Esophagus muscularis mucosa (tissue), 3 donors: ENCODE measurements around the gene SLC8A1.

Source experiments
- POLR2A ChIP-seq: fragments of 450-650 bp; IDR thresholded peaks from one replicate; pipeline ENCODE4 v1.6.1; 2017; ENCODE audit warnings: antibody characterized with exemption, moderate library complexity, mild to moderate bottlenecking, low read depth
- TF ChIP-seq, protein P1 (sequence below), 3 experiments: fragments of 200-600 bp in 2 of 3; fragments of 450-650 bp in 1 of 3; sonication (generic) in 2 of 3; IDR thresholded peaks; one replicate each; pipeline ENCODE4 v1.5.1; 2017 to 2019; ENCODE audit warnings: antibody characterized with exemption in 3 of 3, mild to moderate bottlenecking in 2 of 3, moderate library complexity in 1 of 3

DNA sequence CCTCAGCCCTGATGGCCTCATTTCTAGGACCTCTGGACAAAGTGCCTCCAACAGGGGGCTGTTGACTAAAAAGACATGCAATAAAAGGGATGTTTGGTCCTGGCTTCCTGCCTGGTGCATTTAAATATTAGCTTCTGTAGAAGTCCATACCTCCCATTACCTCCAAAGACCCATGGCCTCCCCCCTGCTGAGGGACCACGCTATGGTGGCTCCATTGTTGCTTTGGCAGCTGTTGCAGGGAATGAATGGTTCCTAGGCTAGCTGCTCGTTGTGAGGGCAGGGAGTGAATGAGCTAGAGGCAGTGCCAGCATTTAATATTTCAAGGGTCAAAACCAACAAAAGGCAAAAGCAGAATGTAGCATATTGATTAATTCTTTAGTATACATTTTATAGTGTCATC, 285.9 kb downstream of the SLC8A1 start:
- TF ChIP-seq, protein P1, sequence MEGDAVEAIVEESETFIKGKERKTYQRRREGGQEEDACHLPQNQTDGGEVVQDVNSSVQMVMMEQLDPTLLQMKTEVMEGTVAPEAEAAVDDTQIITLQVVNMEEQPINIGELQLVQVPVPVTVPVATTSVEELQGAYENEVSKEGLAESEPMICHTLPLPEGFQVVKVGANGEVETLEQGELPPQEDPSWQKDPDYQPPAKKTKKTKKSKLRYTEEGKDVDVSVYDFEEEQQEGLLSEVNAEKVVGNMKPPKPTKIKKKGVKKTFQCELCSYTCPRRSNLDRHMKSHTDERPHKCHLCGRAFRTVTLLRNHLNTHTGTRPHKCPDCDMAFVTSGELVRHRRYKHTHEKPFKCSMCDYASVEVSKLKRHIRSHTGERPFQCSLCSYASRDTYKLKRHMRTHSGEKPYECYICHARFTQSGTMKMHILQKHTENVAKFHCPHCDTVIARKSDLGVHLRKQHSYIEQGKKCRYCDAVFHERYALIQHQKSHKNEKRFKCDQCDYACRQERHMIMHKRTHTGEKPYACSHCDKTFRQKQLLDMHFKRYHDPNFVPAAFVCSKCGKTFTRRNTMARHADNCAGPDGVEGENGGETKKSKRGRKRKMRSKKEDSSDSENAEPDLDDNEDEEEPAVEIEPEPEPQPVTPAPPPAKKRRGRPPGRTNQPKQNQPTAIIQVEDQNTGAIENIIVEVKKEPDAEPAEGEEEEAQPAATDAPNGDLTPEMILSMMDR (IDR thresholded peaks at IDR 0.05): no peak
- no peak for TF ChIP-seq POLR2A
